Chondrocyte (in vitro differentiated cells): ENCODE measurements around the gene LARGE2. TPM values are rescaled to one million over a fixed set of nuclear protein-coding genes. Genes with fewer than 3 reads are reported as not detected.

Experiments used
- DNase-seq: peaks from one replicate; pipeline ENCODE4 v3.0.0; 2021; ENCODE audit warnings: mixed read lengths, low spot score
- H3K27ac Mint-ChIP-seq: one replicate; pipeline ENCODE4 v1.8.0; 2021; ENCODE audit warnings: mild to moderate bottlenecking, moderate library complexity, mixed read lengths; ENCODE audit not compliant: unreplicated experiment
- H3K27me3 Mint-ChIP-seq: 2 replicates; pipeline ENCODE4 v1.8.0; 2021; ENCODE audit warnings: low read depth, mixed read lengths
- H3K36me3 Mint-ChIP-seq: 2 replicates; pipeline ENCODE4 v1.8.0; 2021; ENCODE audit warnings: low read depth, mixed read lengths
- H3K4me1 Mint-ChIP-seq: 2 replicates; pipeline ENCODE4 v1.8.0; 2021; ENCODE audit warnings: low read depth, mild to moderate bottlenecking, mixed read lengths
- H3K4me3 Mint-ChIP-seq: one replicate; pipeline ENCODE4 v1.8.0; 2021; ENCODE audit warnings: mild to moderate bottlenecking, moderate library complexity, mixed read lengths; ENCODE audit not compliant: unreplicated experiment
- H3K9me3 Mint-ChIP-seq: 2 replicates; pipeline ENCODE4 v1.8.0; 2021; ENCODE audit warnings: low read depth, mixed read lengths
- total RNA-seq: library from RNA; stranded (reverse); gene quantifications from 3 replicates; pipeline ENCODE4 v1.2.1, GENCODE V29; 2021
- TF ChIP-seq, protein P1 (sequence below): fragments of 200-600 bp; sonication (generic); IDR thresholded peaks from 2 replicates; pipeline ENCODE4 v1.5.0; 2021; ENCODE audit warnings: antibody characterized with exemption, mild to moderate bottlenecking, moderate library complexity

LARGE2 gene
- total RNA-seq, 1 donor from 2014 or later = not detected

DNA sequence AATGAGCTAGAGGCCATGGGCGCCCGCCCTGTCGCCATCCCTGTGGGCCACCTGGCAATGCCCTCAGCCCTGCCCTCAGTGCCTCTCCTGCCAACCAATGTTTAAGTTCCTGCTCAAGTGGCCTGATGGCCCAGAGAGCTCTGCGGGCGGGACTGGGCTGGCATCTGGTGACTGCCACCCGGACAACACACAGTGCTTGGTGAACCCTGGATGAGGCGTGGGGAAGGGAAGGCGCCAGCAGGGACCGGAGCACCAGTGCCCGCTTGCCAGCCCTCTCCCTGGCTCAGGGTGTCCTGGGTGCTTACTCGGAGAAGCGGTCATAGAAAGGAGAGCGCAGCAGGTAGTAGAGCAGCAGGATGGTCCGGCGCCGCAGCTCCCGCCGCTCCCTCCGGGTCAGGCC is 8.9 kb upstream of the LARGE2 start:
- no peak overlapping the region for H3K4me3 Mint-ChIP-seq
- TF ChIP-seq, protein P1, sequence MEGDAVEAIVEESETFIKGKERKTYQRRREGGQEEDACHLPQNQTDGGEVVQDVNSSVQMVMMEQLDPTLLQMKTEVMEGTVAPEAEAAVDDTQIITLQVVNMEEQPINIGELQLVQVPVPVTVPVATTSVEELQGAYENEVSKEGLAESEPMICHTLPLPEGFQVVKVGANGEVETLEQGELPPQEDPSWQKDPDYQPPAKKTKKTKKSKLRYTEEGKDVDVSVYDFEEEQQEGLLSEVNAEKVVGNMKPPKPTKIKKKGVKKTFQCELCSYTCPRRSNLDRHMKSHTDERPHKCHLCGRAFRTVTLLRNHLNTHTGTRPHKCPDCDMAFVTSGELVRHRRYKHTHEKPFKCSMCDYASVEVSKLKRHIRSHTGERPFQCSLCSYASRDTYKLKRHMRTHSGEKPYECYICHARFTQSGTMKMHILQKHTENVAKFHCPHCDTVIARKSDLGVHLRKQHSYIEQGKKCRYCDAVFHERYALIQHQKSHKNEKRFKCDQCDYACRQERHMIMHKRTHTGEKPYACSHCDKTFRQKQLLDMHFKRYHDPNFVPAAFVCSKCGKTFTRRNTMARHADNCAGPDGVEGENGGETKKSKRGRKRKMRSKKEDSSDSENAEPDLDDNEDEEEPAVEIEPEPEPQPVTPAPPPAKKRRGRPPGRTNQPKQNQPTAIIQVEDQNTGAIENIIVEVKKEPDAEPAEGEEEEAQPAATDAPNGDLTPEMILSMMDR = no peak
- H3K4me1 Mint-ChIP-seq = peaks cover 12% of the 10 kb centered on the region
- H3K27me3 Mint-ChIP-seq = no peaks in the 10 kb centered on the region
- DNase-seq = no peak
- peaks cover 8% of the 10 kb centered on the region for H3K36me3 Mint-ChIP-seq
- H3K27ac Mint-ChIP-seq = no peak overlapping the region
- H3K9me3 Mint-ChIP-seq = no peaks in the 10 kb centered on the region

- no peaks in the 10 kb centered on the region for H3K27me3 Mint-ChIP-seq
- no peak overlapping the region for H3K27ac Mint-ChIP-seq
- no peak overlapping the region for H3K4me3 Mint-ChIP-seq
- H3K9me3 Mint-ChIP-seq = no peaks in the 10 kb centered on the region
- peaks cover 12% of the 10 kb centered on the region for H3K4me1 Mint-ChIP-seq
- TF ChIP-seq, protein P1 = no peak
- no peak for DNase-seq
- peaks cover 8% of the 10 kb centered on the region for H3K36me3 Mint-ChIP-seq
Observed at GRCh38 chr11:45913942-45914635, 8.4 kb upstream of the LARGE2 start.

DNA sequence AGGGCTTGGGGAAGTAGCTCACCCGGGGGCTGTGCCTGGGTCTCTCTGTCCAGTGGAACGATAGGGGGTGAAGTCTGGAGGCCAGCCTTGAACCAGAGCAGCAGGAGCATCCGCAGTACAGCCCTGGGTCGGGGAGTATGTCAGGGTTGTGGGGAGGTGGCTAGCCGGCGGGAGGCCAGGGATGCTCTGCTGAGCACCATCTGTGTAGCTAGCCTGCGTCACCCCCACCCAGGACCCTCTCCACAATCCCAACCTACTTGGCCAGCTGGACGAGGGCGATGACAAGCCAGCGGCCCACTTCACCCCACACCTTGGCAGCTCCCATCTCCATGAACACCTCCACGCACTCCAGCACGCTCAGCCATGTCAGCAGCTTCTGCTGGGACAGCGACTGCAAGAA is 7.0 kb upstream of the LARGE2 start:
- Mint-ChIP-seq H3K4me1 (peaks cover 12% of the 10 kb centered on the region), H3K27ac (no peak overlapping the region), H3K36me3 (peaks cover 8% of the 10 kb centered on the region), H3K9me3 (no peaks in the 10 kb centered on the region), H3K4me3 (no peak overlapping the region), H3K27me3 (no peaks in the 10 kb centered on the region)
- DNase-seq = no peak
- TF ChIP-seq, protein P1 = no peak

DNA sequence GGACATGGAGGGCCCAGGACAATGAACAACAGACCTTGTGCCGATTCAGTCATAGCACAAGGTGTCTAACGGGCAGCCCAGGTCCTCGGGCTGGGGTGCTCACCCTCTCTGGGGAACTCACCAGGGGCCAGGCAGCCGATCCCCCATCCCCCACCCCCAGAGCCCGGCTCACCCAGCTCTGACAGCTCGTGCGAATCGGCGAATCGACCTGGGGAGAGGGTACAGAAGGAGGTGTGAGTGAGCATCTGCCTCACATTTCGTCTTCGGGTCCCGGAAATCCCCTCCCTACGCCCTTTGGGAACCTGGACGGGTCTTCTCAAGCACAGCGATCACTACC is 5.2 kb upstream of the LARGE2 start:
- TF ChIP-seq, protein P1 = no peak
- Mint-ChIP-seq H3K36me3 (peaks cover 2% of the 10 kb centered on the region), H3K4me1 (peaks cover 16% of the 10 kb centered on the region), H3K9me3 (no peaks in the 10 kb centered on the region), H3K4me3 (peak overlapping the region; percentile 89), H3K27me3 (peaks cover 5% of the 10 kb centered on the region), H3K27ac (peak overlapping the region; percentile 96)
- no peak for DNase-seq

DNA sequence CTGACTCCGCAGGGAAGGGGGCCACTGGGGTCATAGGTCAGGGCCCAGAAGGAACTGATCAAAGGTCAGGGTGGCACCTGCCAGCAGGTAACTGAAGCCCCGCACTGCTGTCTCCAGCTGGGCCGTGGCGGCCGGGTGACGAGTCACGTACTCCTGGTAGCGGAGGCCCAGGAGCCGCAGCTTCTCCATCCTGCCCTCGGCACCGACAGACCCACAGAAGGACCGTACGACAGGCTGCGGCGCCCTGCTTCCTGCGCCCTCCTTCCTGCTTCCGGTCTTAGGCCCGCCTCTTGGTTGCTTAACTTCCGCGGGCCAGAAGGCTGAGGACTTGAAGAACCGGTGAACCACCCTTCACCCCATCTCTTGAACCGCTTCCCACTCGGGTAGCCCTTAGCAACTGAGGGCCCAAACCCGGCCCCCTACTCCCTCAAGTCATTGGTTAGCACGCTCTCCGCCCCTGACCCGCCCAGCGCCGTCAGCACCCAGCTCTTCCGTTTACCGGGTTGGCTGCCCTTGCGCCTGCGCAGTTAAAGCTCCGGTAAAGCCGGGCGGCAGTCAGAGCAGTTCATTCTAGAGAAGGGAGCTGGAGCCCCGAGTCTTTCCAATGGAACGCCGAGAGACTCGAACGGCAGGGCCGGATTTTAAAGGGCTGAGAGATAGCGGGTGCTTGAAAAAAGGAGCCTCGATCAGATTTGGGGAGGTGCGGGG is 4.7 kb upstream of the LARGE2 start, which contains the start of gene PEX16:
PEX16 (minus strand) TSS at position 255 of the 708 bp plus-strand sequence; CDS start at position 189, 66 bp downstream.
- Mint-ChIP-seq H3K4me1 (peaks cover 16% of the 10 kb centered on the region), H3K4me3 (peak within 1 kb of the TSS; percentile 89), H3K27ac (peak within 1 kb of the TSS; percentile 96), H3K36me3 (peaks cover 2% of the 10 kb centered on the region), H3K27me3 (peaks cover 5% of the 10 kb centered on the region), H3K9me3 (no peaks in the 10 kb centered on the region)
- DNase-seq = peak; percentile 100
- TF ChIP-seq, protein P1 = no peak
